ENCODE data around the gene GLIS1.

GLIS1 gene

GRCh38 chr1:53715478-53715877 lies 23.5 kb downstream of the GLIS1 start:
- no peak for DNase-seq

DNA sequence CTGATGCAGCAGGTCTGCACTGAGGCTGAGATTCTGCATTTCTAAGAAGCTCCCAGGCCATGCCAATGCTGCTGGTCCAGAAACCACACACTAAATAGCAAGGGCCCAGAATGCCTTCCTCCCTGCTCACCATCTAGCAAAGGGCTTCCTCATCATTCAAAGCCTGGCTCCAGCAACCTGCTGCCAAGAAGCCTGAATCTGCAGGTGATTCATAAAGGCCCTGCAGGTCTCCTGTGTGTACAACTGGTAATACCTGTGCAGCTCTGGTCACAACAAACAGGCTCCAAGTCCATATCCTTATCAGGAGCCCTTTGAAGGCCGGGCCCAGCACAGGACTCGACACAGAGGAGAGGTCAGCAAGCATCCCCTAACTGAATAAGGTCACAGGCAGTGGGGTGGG lies 26.7 kb downstream of the GLIS1 start:
- no peak for DNase-seq

- no peak for DNase-seq
These were observed 28.4 kb downstream of the GLIS1 start for GRCh38 chr1:53710584-53710983.

DNA sequence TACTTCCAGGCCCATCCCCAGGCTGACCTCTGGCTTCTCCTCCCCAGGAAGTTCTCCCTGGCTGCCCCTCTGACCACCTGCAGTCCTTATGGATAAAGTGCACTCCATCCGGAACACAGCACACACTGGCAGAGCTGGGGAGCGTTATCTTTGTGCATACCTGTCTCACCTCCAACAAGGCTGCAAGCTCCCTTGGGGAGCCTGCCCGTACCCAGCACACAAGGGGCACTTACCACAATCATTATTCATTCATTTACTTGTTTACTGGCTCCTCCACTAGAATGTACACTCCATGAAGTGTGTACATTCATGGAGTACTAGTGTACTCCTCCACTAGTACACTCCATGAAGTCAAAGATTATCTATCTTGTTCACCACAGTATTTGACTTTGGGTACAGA lies 30.3 kb downstream of the GLIS1 start:
- DNase-seq: no peak

GRCh38 chr1:53706356-53706755 lies 32.6 kb downstream of the GLIS1 start:
- DNase-seq: no peak

- DNase-seq: no peak
These were observed 33.4 kb downstream of the GLIS1 start for GRCh38 chr1:53705446-53706096.

DNA sequence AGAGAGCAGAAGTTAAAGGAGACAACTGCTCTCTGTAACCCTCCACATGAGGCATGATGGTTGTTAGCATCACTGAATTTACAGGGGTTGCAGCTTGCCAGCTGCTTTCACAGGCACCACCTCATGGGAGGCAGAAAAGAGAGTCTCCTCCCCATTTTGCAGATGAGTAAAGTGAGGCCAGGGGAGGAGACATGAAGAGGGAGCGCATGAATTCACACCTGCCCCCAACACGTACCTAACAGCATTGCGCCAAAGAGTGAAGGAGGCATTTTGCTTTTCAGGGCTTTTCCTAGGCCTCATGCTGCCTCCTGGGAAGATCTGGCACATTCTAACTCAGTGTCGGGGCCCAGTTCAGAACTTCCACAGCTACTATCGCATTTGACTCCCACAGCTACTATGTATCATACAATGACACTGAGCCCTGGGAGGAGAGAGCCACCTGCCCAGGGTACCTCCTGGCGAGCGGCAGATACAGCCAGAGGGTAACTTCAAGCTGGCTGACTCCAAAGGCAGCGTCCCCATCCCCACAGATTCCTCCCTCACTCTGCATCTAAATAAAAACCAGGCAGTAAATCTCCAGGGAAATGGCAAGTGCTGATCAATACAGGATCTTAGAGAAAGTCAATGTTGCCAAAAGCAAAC lies 34.0 kb downstream of the GLIS1 start:
- DNase-seq: no peak

GRCh38 chr1:53704304-53704703 lies 34.7 kb downstream of the GLIS1 start:
- no peak for DNase-seq

GRCh38 chr1:53703174-53703573 lies 35.8 kb downstream of the GLIS1 start:
- DNase-seq: no peak

DNA sequence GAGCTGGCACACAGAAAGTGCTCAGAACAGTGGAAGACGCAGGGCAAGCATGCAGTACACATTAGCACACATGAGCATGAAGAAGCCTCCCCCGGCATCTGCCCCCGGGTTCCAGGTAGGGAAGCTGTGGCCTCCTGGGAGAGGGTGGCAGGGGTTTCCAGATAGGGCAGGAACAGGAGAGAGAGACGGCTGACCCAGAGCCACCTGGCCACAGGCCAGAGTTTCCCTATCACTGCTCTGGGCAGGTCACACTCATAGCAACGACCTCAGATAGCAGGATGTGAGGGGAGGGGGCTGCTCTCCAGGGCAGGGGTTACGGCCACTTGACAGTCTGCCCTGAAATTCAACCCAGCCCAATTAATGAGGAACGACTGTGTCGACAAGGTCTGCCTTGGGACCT lies 36.6 kb downstream of the GLIS1 start:
- DNase-seq: no peak

GRCh38 chr1:53700776-53701175 lies 38.2 kb downstream of the GLIS1 start:
- DNase-seq: no peak

DNA sequence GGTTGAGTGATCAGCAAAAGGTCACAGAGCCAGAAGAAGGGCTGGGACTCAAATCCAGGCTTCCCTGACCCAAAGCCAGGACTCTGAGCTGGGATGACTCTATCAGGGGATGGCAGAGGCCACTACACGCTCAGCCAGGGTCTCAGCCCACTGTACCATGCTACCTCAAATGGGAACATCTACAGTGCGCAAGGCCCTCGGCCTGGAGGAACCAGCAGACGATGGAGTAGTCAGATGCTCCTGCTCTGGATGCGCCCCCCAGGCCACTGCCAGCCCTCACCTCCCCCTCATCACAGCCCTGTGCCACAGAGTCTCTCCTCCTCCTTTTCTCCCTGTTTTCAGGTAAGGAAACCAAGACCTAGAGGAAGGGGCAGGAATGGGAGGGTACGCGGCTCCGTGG lies 39.0 kb downstream of the GLIS1 start:
- no peak for DNase-seq

DNA sequence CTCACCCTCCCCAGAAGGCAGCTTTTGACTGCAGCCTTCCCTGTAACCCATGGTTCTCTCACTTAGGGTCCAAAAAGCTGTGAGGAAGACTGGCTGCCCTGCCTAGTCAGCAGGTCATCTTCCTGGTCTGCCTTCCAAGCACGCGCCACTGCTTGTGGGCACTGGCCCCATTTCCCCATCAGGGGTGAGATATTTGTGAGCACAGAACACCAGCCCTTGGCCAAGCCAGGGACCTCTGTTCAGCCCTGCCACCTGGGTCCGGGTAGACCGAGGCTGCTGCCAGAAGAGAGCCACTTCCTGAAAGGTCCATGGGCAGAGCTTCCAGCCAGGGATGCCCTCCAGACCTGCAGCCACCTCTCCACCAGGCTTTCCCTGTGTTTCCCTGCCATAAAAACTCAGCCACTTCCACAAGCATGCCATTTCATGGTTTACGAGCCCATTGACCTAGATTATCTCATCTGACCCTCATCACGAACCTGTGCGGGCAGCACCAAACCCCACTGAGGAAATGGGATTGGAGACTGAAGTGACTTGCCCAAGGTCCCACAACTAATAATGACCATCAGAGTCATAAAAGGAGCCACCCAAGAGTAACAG lies 40.5 kb downstream of the GLIS1 start:
- DNase-seq: no peak

DNA sequence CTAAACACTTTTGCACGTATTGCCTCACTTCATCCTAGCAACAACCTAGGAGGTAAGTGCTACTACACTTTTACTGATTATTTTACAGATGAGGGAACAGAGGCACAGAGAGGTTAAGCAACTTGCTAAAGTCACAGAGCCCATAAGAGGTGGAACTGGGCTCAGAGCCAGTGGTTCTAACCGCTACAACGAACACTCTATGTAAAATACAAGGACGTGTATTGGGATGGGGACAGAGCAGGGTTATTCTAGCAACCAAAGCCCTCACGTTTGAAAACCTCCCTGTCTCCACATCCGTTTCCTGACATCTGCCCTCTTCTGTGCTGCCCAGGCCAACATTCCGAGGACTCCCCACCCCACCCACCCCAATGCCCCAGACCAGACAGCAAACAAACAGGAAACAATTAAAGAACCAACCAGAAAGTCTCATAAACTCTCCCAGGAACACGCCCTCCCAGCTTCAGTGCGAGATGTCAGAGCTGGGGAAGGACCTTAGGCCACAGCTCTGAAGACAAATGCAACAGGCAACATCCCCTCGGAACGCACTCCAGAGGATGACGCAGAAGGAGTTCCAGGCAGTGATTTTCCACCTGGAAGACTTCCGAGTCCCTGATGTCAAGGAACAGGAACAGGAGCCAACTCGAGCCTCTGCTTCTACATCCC lies 41.1 kb downstream of the GLIS1 start:
- DNase-seq: no peak

- DNase-seq: no peak
These were observed 42.0 kb downstream of the GLIS1 start for GRCh38 chr1:53696990-53697389.

DNA sequence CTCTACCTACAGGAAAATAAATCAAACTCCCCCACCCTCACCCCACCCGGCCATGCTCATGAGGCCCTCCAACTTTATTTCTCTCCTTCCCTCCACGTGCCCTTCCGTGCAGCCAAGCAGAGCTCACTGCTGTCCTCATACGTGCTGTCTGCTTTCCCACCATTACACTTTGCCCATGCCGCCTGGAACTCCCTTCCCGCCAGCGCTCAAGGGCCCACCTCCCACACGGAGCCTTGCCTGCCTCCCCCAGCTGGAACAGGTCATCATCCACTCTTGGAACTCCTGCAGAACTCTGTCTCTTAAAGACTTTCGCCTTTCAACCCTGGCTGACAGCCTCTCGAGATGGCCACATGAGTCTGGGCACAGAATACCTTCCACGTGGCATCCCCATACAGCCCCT lies 42.4 kb downstream of the GLIS1 start:
- no peak for DNase-seq

DNA sequence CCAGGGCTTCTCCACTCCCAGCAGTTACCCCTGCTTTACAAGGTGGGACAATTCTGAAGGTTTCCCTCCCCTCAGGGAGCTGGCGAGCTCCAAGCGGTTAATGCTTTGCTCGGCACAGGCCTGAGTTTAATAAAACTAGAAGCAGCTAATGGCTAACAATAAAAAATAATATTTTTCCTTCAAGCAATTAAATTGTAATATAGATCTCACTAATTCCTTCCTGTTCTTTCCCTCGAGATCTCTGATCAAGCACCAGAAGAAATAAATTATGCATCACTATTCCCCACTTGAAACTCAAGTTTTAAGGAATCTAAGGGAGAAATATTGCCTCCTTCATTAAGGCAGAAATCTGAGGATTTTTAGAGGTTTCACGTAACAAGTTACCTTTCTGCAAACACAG lies 42.9 kb downstream of the GLIS1 start:
- no peak for DNase-seq

GRCh38 chr1:53695116-53695515 lies 43.8 kb downstream of the GLIS1 start:
- no peak for DNase-seq

DNA sequence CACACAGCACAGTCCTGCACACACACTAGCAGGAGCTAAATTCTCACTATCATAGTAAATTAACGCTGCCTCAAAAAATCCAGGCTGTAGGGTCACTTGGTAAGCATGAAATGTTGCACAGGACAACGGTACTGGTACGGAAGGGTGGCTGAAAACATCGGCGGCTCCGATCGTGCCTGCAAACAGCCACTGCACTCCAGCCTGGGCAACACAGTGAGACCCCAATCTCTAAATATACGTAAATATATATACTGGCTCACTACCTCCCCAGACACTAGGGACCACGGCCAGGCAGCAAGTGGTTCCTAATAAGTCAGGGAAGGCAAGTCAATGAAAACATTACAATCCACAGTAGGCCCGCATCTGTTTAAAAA lies 44.3 kb downstream of the GLIS1 start:
- no peak for DNase-seq

- no peak for DNase-seq
These were observed 44.9 kb downstream of the GLIS1 start for GRCh38 chr1:53693773-53694717.

- DNase-seq: no peak
These were observed 45.6 kb downstream of the GLIS1 start for GRCh38 chr1:53693339-53693738.

- no peak for DNase-seq
These were observed 47.6 kb downstream of the GLIS1 start for GRCh38 chr1:53691326-53691725.

DNA sequence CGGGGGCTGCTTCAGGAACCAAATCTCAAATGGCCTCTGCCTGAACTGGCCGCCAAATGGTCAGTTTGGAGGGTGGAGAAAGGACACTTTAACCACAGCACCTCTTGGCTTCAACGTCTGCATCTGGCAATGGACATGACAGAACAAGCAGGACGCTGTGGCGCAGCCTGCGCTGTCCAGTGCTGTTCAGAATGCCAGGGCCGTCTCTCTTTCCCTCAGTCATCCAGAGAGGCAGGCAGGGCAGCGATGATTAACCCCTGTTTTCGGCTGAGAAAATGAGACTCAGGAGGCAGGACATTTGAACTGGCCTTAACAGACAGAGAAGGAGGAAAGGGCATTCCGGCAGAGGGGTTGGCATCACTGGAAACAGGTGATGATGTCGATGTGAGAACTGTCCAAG lies 48.6 kb downstream of the GLIS1 start:
- DNase-seq: no peak

All from NCI-H510A (cell line).